GM19023 (cell line): ENCODE measurements around the gene SYNRG.

ENCODE experiments used
- ATAC-seq: cut with Tn5 transposase; IDR thresholded peaks from one replicate; pipeline ENCODE4 v1.9.1; 2021; ENCODE audit warnings: mild to moderate bottlenecking, moderate library complexity; ENCODE audit not compliant: unreplicated experiment

Gene SYNRG

DNA sequence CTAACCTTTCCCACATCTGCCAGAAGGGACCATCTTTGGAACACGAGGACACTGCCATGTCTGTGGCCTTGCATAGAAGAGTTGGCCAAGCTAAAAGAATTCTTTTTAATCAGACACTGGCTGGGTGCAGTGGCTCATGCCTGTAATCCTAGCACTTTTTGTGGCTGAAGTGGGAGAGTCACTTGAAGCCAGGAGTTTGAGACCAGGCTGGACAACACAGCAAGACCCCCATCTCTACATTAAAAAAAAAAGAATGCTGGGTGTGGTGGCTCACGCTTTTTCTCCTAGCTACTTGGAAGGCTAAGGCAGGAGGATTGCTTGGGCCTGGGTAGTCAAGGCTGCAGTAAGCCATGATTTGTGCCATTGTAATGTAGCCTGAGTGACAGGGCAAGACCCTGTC, 128.8 kb downstream of the SYNRG start:
- ATAC-seq: no peak

DNA sequence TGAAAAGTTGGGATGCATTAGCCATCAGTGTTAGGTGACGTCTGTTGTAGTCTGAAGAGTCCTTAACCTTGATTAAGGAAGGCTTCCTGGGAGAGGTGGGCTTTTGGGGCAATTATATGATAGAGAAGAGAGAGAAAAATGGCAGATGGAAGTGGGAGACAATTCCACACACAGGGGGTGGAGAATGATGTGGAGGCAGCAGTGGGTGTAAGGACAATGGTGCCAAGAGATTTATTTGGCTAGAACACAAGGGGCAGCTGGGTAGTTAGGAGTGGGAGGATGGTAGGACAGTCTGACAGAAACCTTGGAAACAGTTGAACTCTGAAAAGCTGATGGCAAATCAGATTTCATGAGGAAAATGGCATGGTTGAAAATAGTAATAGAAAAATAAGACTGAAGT, 130.2 kb downstream of the SYNRG start:
- ATAC-seq: no peak

DNA sequence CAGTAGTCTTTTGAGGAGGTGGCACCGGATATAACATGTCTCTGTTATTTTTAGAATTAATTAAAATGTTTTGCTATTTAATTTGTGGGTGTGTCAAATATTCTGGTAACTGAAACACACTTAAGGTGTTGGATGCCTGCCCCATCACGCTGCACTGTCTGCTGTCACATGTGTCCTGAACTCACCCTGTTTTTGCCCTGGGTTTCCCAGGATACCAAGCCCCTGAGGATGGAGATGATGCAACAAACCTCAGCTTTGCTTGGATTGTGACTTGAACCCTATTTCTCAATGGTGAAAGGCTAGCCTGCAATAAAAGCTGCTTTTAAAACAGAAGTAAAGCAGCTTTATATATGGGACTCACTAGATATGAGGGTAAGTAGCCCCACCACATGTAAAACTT, 131.0 kb downstream of the SYNRG start:
- ATAC-seq: no peak

DNA sequence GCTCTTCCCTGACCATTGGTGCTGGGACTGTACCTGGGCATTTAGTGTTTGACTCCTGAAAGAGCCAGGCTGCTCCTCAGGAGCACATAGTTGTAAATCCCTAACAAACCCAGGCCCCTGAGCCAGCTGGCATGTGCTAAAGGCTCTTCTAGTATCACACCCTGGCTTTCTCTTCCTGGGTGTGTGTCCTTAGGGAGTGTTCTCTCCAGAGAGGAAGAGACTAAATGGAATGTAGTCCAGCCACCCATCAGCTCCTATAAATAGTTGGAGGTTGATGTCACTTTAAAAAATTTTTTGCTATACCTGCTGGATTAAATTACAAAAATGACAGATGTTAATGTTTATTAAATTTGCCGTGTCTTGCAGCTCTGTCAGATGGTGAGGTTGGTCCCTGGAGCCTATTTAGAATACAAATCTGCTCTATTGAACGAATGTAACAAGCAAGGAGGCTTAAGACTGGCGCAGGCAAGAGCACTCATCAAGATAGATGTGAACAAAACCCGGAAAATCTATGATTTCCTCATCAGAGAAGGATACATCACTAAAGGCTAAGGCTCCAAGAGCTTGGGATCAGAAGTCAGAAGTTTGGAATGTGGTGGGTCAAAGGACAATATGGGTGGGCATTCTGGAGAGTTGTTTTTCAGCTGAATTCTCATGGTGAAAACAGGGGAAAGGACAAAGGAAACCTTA, 132.6 kb downstream of the SYNRG start:
- no peak for ATAC-seq

DNA sequence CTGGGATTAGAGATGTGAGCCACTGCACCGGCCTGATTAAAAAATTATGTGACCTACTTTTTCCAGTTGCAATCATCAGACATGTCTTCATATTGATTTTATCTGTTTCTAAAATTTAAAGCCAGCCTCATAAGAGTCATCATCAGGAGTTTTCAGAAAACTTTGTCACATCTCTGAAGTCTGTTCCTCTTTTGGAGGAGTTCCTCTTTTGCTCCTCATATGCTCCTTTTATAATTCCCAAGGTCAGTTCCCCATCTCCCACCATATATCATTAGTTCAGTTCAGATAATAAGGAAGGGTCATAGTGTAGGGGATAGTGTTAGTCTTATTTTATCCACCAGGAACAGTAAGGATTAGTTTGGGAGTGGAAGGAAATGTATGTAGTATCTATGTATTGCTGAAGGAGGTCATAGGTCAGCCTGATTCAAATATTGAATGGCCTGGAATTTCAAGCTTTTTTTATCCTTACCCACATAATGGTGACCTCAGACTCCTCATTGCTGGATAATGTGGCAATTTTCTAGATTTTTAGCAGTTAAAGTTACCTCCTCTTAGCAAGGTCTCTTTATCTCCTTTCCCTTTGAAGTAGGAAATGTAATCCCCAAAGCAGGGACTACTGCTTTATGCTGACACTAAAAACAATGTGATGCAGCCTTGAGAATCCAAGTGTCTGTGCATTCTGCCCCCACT, 133.3 kb downstream of the SYNRG start:
- no peak for ATAC-seq

DNA sequence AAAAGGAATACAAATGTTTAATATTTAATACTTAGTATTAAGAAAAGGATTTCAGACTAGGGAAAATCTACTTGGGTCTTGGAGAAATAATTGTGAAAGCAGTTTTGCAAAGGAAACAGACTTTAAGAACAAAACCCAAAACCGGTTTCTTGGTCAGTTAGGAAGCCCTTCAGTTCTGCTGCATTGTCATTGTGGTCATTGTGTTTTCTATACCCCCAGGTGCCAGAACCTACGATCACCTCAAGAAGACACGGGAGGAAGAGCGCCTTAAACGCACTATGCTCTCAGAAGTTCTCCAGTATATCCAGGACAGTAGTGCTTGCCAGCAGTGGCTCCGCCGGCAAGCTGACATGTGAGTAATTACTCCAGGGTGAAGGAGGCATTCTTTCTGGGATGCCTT, 139.0 kb downstream of the SYNRG start:
- no peak for ATAC-seq

DNA sequence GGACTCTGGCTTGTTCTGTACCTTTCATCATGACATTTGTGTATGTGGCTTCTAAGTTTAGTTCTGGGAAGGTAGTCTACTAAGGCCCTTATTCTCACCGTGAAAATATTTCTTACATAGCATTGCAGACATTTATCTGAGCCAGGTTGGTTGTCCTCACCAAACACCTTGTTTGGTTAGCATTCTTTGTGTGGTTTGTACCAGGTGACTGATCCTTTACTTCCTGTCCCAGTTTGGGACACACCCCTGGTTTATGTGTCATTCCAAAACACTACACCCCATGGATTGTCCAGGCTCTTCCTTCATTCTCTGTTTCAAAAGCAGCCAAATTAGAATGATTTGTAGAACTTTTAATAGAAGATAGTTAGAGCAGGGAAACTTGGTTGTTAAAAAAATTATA, 142.7 kb downstream of the SYNRG start:
- ATAC-seq: no peak

DNA sequence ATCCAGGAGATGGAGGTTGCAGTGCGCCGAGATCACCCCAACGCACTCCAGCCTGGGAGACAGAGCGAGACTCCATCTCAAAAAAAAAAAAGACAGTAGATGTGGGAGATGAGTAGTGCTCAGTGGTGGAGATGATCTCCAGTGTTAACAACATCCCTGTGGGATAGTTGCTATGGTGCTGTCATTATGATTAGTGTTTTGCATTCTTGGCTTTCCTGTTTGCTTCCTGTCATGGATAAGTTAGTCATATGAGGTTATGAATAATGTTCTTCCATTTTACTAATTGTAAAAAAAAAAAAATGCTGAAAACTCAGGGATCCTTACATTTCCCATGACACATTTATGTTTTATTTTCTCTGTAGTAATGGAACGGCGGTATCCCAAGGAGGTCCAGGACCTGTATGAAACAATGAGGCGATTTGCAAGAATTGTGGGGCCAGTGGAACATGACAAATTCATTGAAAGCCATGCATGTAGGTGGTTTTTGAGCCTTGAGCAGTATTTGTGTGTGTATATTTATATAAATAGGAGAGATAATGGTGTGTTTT, 144.1 kb downstream of the SYNRG start:
- ATAC-seq: no peak
